Measurements from ENCODE around the gene XIST. TPM values are rescaled to one million over a fixed set of nuclear protein-coding genes. Genes with fewer than 3 reads are reported as not detected.

The XIST gene
- total RNA-seq, 1 experiment from 2014 or later, result 1.0 TPM

- TF ChIP-seq YY1 (IDR thresholded peaks at IDR 0.05; ENCODE audit: extremely low read depth, insufficient replicate concordance, low read depth, low read length), result no peak
These were observed 21.0 kb downstream of the XIST start (continued) for GRCh38 chrX:73831500-73831899.

GRCh38 chrX:73830489-73831414, 21.8 kb downstream of the XIST start:
- Histone ChIP-seq H3K4me1 (ENCODE audit: control insufficient read depth in 1 of 2, insufficient read depth in 2 of 2, low read length in 2 of 2) (no peaks in the 10 kb centered on the region), H3K9me3 (ENCODE audit: control insufficient read depth in 1 of 2, insufficient read depth in 1 of 2, low read depth in 1 of 2, low read length in 2 of 2) (no peaks in the 10 kb centered on the region), H3K4me3 (replicated peaks in 1 of 2; ENCODE audit: low read depth in 1 of 2, low read length in 2 of 2) (no peak overlapping the region), H4K20me1 (ENCODE audit: insufficient read depth) (no peaks in the 10 kb centered on the region), H3K79me2 (ENCODE audit: insufficient read depth, low read length) (no peaks in the 10 kb centered on the region), H3K36me3 (ENCODE audit: control insufficient read depth in 1 of 2, insufficient read depth in 2 of 2, low read length in 2 of 2) (no peaks in the 10 kb centered on the region), H3K9me2 (ENCODE audit: insufficient read depth) (no peaks in the 10 kb centered on the region), H3K9ac (ENCODE audit: low read length) (no peak overlapping the region), H2AFZ (ENCODE audit: low read depth, low read length, poor library complexity, severe bottlenecking) (no peak overlapping the region), H3K4me2 (ENCODE audit: low read length) (no peak overlapping the region), H3K27me3 (ENCODE audit: insufficient read depth, low read length) (0 out of 2 replicates have a peak, but pooled peaks cover 2% of the 10 kb centered on the region), H3K27ac (ENCODE audit: low read depth, low read length) (no peak overlapping the region)
- ChIA-PET POLR2A (no interaction called here), CTCF (no interaction called here), RAD21 (ENCODE audit: low non-redundant PET in 1 of 2, low total read pairs in 2 of 2, uncharacterized antibody in 2 of 2, unreplicated experiment in 2 of 2) (no interaction called here)
- BruUV-seq (replicated peaks), result no TSS peak
- intact Hi-C loops (cut with micrococcal nuclease), result no loop called here
- no peak for TF ChIP-seq CEBPB (IDR thresholded peaks at IDR 0.05; ENCODE audit: low read depth)
- TF ChIP-seq EGR1 (IDR thresholded peaks at IDR 0.05; ENCODE audit: low read depth), result no peak
- TF ChIP-seq, protein P1, sequence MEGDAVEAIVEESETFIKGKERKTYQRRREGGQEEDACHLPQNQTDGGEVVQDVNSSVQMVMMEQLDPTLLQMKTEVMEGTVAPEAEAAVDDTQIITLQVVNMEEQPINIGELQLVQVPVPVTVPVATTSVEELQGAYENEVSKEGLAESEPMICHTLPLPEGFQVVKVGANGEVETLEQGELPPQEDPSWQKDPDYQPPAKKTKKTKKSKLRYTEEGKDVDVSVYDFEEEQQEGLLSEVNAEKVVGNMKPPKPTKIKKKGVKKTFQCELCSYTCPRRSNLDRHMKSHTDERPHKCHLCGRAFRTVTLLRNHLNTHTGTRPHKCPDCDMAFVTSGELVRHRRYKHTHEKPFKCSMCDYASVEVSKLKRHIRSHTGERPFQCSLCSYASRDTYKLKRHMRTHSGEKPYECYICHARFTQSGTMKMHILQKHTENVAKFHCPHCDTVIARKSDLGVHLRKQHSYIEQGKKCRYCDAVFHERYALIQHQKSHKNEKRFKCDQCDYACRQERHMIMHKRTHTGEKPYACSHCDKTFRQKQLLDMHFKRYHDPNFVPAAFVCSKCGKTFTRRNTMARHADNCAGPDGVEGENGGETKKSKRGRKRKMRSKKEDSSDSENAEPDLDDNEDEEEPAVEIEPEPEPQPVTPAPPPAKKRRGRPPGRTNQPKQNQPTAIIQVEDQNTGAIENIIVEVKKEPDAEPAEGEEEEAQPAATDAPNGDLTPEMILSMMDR (IDR thresholded peaks at IDR 0.05 in 2 of 3, conservative IDR thresholded peaks at IDR 0.05 in 1 of 3; ENCODE audit: borderline replicate concordance in 1 of 3, insufficient read depth in 1 of 3, low read depth in 2 of 3, low read length in 2 of 3), result no peak
- TF ChIP-seq SIN3A (IDR thresholded peaks at IDR 0.05; ENCODE audit: low read depth), result no peak
- TF ChIP-seq ZFX (IDR thresholded peaks at IDR 0.05), result no peak
- TF ChIP-seq, protein P2, sequence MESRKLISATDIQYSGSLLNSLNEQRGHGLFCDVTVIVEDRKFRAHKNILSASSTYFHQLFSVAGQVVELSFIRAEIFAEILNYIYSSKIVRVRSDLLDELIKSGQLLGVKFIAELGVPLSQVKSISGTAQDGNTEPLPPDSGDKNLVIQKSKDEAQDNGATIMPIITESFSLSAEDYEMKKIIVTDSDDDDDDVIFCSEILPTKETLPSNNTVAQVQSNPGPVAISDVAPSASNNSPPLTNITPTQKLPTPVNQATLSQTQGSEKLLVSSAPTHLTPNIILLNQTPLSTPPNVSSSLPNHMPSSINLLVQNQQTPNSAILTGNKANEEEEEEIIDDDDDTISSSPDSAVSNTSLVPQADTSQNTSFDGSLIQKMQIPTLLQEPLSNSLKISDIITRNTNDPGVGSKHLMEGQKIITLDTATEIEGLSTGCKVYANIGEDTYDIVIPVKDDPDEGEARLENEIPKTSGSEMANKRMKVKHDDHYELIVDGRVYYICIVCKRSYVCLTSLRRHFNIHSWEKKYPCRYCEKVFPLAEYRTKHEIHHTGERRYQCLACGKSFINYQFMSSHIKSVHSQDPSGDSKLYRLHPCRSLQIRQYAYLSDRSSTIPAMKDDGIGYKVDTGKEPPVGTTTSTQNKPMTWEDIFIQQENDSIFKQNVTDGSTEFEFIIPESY (IDR thresholded peaks at IDR 0.05; ENCODE audit: extremely low read depth, insufficient replicate concordance, low read length), result no peak
- no peak for TF ChIP-seq FOSL1 (IDR thresholded peaks at IDR 0.05; ENCODE audit: low read depth)
- TF ChIP-seq, protein P3, sequence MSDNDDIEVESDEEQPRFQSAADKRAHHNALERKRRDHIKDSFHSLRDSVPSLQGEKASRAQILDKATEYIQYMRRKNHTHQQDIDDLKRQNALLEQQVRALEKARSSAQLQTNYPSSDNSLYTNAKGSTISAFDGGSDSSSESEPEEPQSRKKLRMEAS (IDR thresholded peaks at IDR 0.05), result no peak
- no peak for TF ChIP-seq RAD21 (IDR thresholded peaks at IDR 0.05; ENCODE audit: low read depth)
- TF ChIP-seq EZH2phosphoT487 (IDR thresholded peaks at IDR 0.05; ENCODE audit: borderline replicate concordance), result no peak
- TF ChIP-seq ZNF274 (IDR thresholded peaks at IDR 0.05; ENCODE audit: low read depth, low read length), result no peak
- TF ChIP-seq TCF7L2 (IDR thresholded peaks at IDR 0.05; ENCODE audit: borderline replicate concordance, extremely low read depth, insufficient read depth, insufficient read length), result no peak
- no peak for TF ChIP-seq CBX3 (IDR thresholded peaks at IDR 0.05; ENCODE audit: low read depth)
- TF ChIP-seq ATF3 (IDR thresholded peaks at IDR 0.05), result no peak
- no peak for TF ChIP-seq EZH2 (IDR thresholded peaks at IDR 0.05)
- TF ChIP-seq POLR2A (IDR thresholded peaks at IDR 0.05; ENCODE audit: borderline replicate concordance, extremely low read depth, insufficient read depth, insufficient read length), result no peak
- no peak for TF ChIP-seq POLR2AphosphoS5 (IDR thresholded peaks at IDR 0.05; ENCODE audit: low read depth, low read length)
- TF ChIP-seq SRF (IDR thresholded peaks at IDR 0.05; ENCODE audit: low read depth), result no peak
- TF ChIP-seq SP1 (IDR thresholded peaks at IDR 0.05; ENCODE audit: low read depth), result no peak
- no peak for TF ChIP-seq YY1 (IDR thresholded peaks at IDR 0.05; ENCODE audit: extremely low read depth, insufficient replicate concordance, low read depth, low read length)
- DNase-seq (ENCODE audit: low read depth, low spot score) (no peak), ATAC-seq (no peak)

Data from HCT116 (cell line).